ENCODE results near the gene LIN9. TPM values are rescaled to one million over a fixed set of nuclear protein-coding genes. Genes with fewer than 3 reads are reported as not detected.

Gene LIN9
- total RNA-seq, 1 donor from 2014 or later = 0.70 TPM

GRCh38 chr1:226181996-226182714 is 126.8 kb downstream of the LIN9 start:
- ATAC-seq = peak; percentile 43
- DNase-seq (ENCODE audit: low spot score) = peak; percentile 48

Other genes starting within 250 kb of the LIN9 start
- 129 TPM for gene H3-3A, start 246.4 kb downstream of the LIN9 start, total RNA-seq
- 12.8 TPM for gene ACBD3, start 122.4 kb downstream of the LIN9 start, total RNA-seq
- gene MIXL1, start 85.5 kb downstream of the LIN9 start, total RNA-seq = not detected
- gene PARP1, start 98.9 kb upstream of the LIN9 start, total RNA-seq = 37.0 TPM
- gene STUM, start 239.6 kb upstream of the LIN9 start, total RNA-seq = 0.03 TPM